Measurements from ENCODE around the gene DDX56. TPM values are rescaled to one million over a fixed set of nuclear protein-coding genes. Genes with fewer than 3 reads are reported as not detected.

DDX56 gene
- polyA plus RNA-seq, 3 donors: 32.2 to 69.3 (median 33.9) TPM

DNA sequence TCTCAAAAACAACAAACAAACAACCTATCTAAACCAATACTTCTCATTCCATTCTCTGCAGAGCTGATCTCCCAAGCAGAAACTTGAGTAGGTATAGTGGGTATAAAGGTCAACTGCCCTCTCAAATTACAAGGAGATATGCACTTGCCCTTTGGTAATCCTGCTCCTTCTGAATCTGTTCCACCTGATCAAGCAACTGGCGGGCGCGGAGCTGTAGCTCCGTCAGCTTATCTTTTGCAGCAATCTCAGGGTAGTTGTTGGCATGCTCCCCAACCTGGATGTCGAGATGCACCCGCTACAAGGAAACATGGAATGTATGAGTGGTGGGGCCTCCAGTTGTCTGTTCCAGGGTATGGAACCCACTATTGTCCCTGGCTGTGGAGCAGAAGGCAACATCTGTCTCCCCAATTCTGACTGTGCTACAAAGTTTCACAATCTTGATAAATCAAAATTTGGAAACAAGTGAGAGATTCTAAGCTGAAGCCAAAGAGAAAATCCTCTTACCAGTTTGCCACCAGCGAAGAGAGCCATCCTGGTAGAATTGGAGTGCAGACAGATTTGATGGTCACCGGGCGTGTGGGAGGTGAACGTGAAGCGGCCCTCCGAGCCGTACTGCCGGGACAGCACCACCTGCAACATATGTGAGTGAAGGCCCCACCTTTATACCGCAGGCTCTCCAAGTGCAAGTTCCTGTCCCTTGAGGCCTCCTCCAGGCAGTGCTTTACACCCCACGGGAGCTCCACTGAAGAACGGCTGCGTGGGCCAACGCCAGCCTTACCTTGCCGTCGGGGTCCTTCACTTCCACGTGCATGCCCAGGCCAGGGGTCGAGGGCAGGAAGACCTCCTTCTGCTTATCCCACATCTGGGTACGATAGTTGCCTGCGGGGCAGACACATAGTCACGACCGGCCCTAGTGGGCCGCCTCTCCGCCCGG, 7.5 kb upstream of the DDX56 start:
- peak overlapping the region; percentile 79 for H2AFZ ChIP-seq (ENCODE audit: insufficient read depth, low read depth, low read length, poor library complexity, severe bottlenecking)

DNA sequence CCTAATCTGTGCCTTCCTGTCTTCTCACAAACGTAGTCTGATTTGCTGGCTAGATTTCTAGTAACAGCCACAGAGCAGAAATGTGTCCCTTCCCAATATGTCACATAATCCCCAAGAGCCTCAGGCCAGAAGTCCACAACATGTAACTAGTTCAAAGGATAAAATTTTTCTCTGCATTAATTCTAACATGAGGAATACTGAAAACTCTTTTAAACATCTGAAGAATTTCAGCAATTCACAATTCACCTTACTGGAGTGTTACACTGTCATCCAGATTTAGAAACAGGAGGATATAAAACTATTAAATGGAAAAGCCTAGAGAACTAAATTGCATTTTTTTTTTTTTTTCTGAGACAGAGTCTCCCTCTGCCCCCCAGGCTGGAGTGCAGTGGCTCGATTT, 2.5 kb upstream of the DDX56 start:
- Histone ChIP-seq H3K79me2 (ENCODE audit: insufficient read depth, low read length) (peaks cover 64% of the 10 kb centered on the region), H3K4me1 (ENCODE audit: control insufficient read depth in 1 of 2, insufficient read depth in 2 of 2, low read length in 2 of 2) (peaks cover 26 to 32% of the 10 kb centered on the region in 2 donors), H3K27ac (ENCODE audit: low read depth in 1 of 2, low read length in 2 of 2) (no peak overlapping the region), H3K27me3 (ENCODE audit: control insufficient read depth in 2 of 2, insufficient read depth in 2 of 2, low read length in 2 of 2) (no peaks in the 10 kb centered on the region), H3K9me3 (replicated peaks in 1 of 2; ENCODE audit: control insufficient read depth in 1 of 2, insufficient read depth in 1 of 2, low read length in 2 of 2) (no peaks in the 10 kb centered on the region), H3K9ac (ENCODE audit: insufficient read depth, low read length, poor library complexity, severe bottlenecking) (no peak overlapping the region), H4K20me1 (ENCODE audit: insufficient read depth, low read length) (no peaks in the 10 kb centered on the region), H2AFZ (ENCODE audit: insufficient read depth, low read depth, low read length, poor library complexity, severe bottlenecking) (no peak overlapping the region), H3K4me2 (replicated peaks; ENCODE audit: extremely low read depth, low read length, poor library complexity, severe bottlenecking) (no peak overlapping the region), H3K4me3 (replicated peaks in 1 of 3; ENCODE audit: low read depth in 2 of 3, low read length in 3 of 3) (no peak overlapping the region), H3K36me3 (replicated peaks in 1 of 2; ENCODE audit: control insufficient read depth in 1 of 2, insufficient read depth in 2 of 2, low read length in 2 of 2) (peaks cover 42 to 55% of the 10 kb centered on the region in 2 donors)
- TF ChIP-seq, protein P1, sequence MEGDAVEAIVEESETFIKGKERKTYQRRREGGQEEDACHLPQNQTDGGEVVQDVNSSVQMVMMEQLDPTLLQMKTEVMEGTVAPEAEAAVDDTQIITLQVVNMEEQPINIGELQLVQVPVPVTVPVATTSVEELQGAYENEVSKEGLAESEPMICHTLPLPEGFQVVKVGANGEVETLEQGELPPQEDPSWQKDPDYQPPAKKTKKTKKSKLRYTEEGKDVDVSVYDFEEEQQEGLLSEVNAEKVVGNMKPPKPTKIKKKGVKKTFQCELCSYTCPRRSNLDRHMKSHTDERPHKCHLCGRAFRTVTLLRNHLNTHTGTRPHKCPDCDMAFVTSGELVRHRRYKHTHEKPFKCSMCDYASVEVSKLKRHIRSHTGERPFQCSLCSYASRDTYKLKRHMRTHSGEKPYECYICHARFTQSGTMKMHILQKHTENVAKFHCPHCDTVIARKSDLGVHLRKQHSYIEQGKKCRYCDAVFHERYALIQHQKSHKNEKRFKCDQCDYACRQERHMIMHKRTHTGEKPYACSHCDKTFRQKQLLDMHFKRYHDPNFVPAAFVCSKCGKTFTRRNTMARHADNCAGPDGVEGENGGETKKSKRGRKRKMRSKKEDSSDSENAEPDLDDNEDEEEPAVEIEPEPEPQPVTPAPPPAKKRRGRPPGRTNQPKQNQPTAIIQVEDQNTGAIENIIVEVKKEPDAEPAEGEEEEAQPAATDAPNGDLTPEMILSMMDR (IDR thresholded peaks at IDR 0.05): no peak
- WGBS (ENCODE audit: insufficient coverage): 50% methylated on average over 1 of the region's 2 CpGs
- H3K9me3 Mint-ChIP-seq: no peaks in the 10 kb centered on the region
- intact Hi-C loops (cut with micrococcal nuclease): loop anchor here (10.0 kb wide), 2 partner anchors 539 to 741 kb away; partner anchors contain the start of gene TBRG4 (in 1 of the 2)
- no peak overlapping the region for H3K4me3 Mint-ChIP-seq
- peaks cover 35% of the 10 kb centered on the region for H3K4me1 Mint-ChIP-seq
- H3K27ac Mint-ChIP-seq: peak overlapping the region in 3 of 7 donors; percentile 34 to 99 (median 54)
- no peaks in the 10 kb centered on the region for H3K27me3 Mint-ChIP-seq (ENCODE audit: low read depth in 3 of 3)
- DNase-seq: no peak
- H3K36me3 Mint-ChIP-seq: peaks cover 47 to 67% of the 10 kb centered on the region in 2 donors

More for the DNA sequence above, 7.5 kb upstream of the DDX56 start:
- intact Hi-C loops (cut with micrococcal nuclease): loop anchor here (5.0 to 10.0 kb wide), 4 partner anchors 54 to 531 kb away; partner anchors contain the start of genes H2AZ2 (in 1 of the 2), PURB (in 1 of the 2) and TBRG4 (in 1 of the 2)
- H3K27ac ChIP-seq (ENCODE audit: low read depth in 1 of 2, low read length in 2 of 2): peak overlapping the region; percentile 94 to 99
- peak overlapping the region; percentile 79 for H3K4me2 ChIP-seq (replicated peaks; ENCODE audit: extremely low read depth, low read length, poor library complexity, severe bottlenecking)
- WGBS (ENCODE audit: insufficient coverage): 12% methylated on average over 20 of the region's 30 CpGs
- no peaks in the 10 kb centered on the region for H3K27me3 ChIP-seq (ENCODE audit: control insufficient read depth in 2 of 2, insufficient read depth in 2 of 2, low read length in 2 of 2)
- H3K9me3 ChIP-seq (replicated peaks in 1 of 2; ENCODE audit: control insufficient read depth in 1 of 2, insufficient read depth in 1 of 2, low read length in 2 of 2): no peaks in the 10 kb centered on the region
- H4K20me1 ChIP-seq (ENCODE audit: insufficient read depth, low read length): no peaks in the 10 kb centered on the region
- peaks cover 20% of the 10 kb centered on the region for H3K4me1 Mint-ChIP-seq
- peak overlapping the region; percentile 94 for H3K9ac ChIP-seq (ENCODE audit: insufficient read depth, low read length, poor library complexity, severe bottlenecking)
- peaks cover 18 to 22% of the 10 kb centered on the region in 2 donors for H3K4me1 ChIP-seq (ENCODE audit: control insufficient read depth in 1 of 2, insufficient read depth in 2 of 2, low read length in 2 of 2)
- H3K27ac Mint-ChIP-seq: peak overlapping the region; percentile 97 to 99 (median 99)
- peaks cover 24 to 25% of the 10 kb centered on the region in 2 donors for H3K36me3 ChIP-seq (replicated peaks in 1 of 2; ENCODE audit: control insufficient read depth in 1 of 2, insufficient read depth in 2 of 2, low read length in 2 of 2)
- peaks cover 24 to 39% of the 10 kb centered on the region in 2 donors for H3K36me3 Mint-ChIP-seq
- peak overlapping the region; percentile 62 to 90 (median 81) for H3K4me3 ChIP-seq (replicated peaks in 1 of 3; ENCODE audit: low read depth in 2 of 3, low read length in 3 of 3)
- DNase-seq: peak in 2 of 3 donors; percentile 9 to 42
- H3K9me3 Mint-ChIP-seq: no peaks in the 10 kb centered on the region
- peaks cover 38% of the 10 kb centered on the region for H3K79me2 ChIP-seq (ENCODE audit: insufficient read depth, low read length)
- TF ChIP-seq, protein P1 (IDR thresholded peaks at IDR 0.05): no peak
- no peaks in the 10 kb centered on the region for H3K27me3 Mint-ChIP-seq (ENCODE audit: low read depth in 3 of 3)
- H3K4me3 Mint-ChIP-seq: peak overlapping the region; percentile 87 to 95

Data from CD14-positive monocyte (primary cell).